HEK293 (cell line): ENCODE measurements around the gene CD300LB.

Experiments
- CTCF ChIA-PET: fragments of 350-600 bp; formaldehyde crosslinking; extraction: SDS; loops from one replicate; lab custom pipeline; 2021; ENCODE audit warnings: antibody characterized with exemption; lab: Yijun Ruan, JAX
- POLR2A ChIA-PET: fragments of 300-600 bp; formaldehyde crosslinking; extraction: SDS; loops from one replicate; lab custom pipeline; 2020; ENCODE audit warnings: antibody characterized with exemption, inconsistent platforms; lab: Yijun Ruan, JAX
- H3K27ac ChIP-seq: fragments of 200-500 bp; sonication (Bioruptor generic); 2 replicates; pipeline ENCODE4 v1.5.1; 2014; ENCODE audit warnings: low read depth, low read length, control low read depth, inconsistent platforms; ENCODE audit errors: extremely low read depth
- H3K36me3 ChIP-seq, 2 experiments: fragments of 200-500 bp in 1 of 2; sonication (Bioruptor generic) in 1 of 2; 1 replicate in 1 of 2; 2 replicates in 1 of 2; pipeline ENCODE4 v1.5.1; 2014 to 2017; ENCODE audit warnings: inconsistent platforms in 2 of 2, low read length in 2 of 2; ENCODE audit not compliant: control insufficient read depth in 2 of 2, insufficient read depth in 1 of 2
- H3K4me1 ChIP-seq: fragments of 200-500 bp; sonication (Bioruptor generic); 2 replicates; pipeline ENCODE4 v1.5.1; 2014; ENCODE audit warnings: mild to moderate bottlenecking, low read length, inconsistent platforms; ENCODE audit not compliant: control insufficient read depth, insufficient read depth
- H3K4me3 ChIP-seq: 2 replicates; pipeline ENCODE4 v1.5.1; 2011; ENCODE audit warnings: low read depth, mild to moderate bottlenecking, control low read depth, low read length, moderate library complexity
- H3K9me3 ChIP-seq: fragments of 200-500 bp; sonication (Bioruptor generic); 2 replicates; pipeline ENCODE4 v1.5.1; 2014; ENCODE audit warnings: low read depth, low read length, inconsistent platforms; ENCODE audit not compliant: control insufficient read depth, insufficient read depth
- GLIS2 ChIP-seq: fragments of 450-650 bp; formaldehyde crosslinking; IDR thresholded peaks from 2 replicates; pipeline ENCODE4 v1.5.1; 2016; ENCODE audit warnings: missing biosample characterization, missing genetic modification characterization
- HOXD13 ChIP-seq: sonication (generic); formaldehyde crosslinking; IDR thresholded peaks from 2 replicates; pipeline ENCODE4 v1.8.0; 2022; ENCODE audit warnings: missing genetic modification reagents, borderline replicate concordance
- IKZF3 ChIP-seq: fragments of 450-650 bp; IDR thresholded peaks from 2 replicates; pipeline ENCODE4 v1.5.0; 2018; ENCODE audit warnings: missing biosample characterization, mild to moderate bottlenecking, missing genetic modification characterization, moderate library complexity
- MYNN ChIP-seq: fragments of 450-650 bp; formaldehyde crosslinking; IDR thresholded peaks from 2 replicates; pipeline ENCODE4 v1.5.1; 2016; ENCODE audit warnings: missing biosample characterization, missing genetic modification characterization, borderline replicate concordance
- REPIN1 ChIP-seq: fragments of 450-650 bp; formaldehyde crosslinking; IDR thresholded peaks from 2 replicates; pipeline ENCODE4 v1.5.1; 2017; ENCODE audit warnings: missing biosample characterization, missing genetic modification characterization, low read depth
- SP7 ChIP-seq: fragments of 450-650 bp; formaldehyde crosslinking; IDR thresholded peaks from 2 replicates; pipeline ENCODE4 v1.5.1; 2016; ENCODE audit warnings: missing biosample characterization, missing genetic modification characterization
- ZBTB1 ChIP-seq: fragments of 450-650 bp; formaldehyde crosslinking; IDR thresholded peaks from 2 replicates; pipeline ENCODE4 v1.5.1; 2016; ENCODE audit warnings: missing biosample characterization, missing genetic modification characterization
- ZBTB48 ChIP-seq: fragments of 450-650 bp; formaldehyde crosslinking; IDR thresholded peaks from 2 replicates; pipeline ENCODE4 v1.5.1; 2016; ENCODE audit warnings: missing biosample characterization, missing genetic modification characterization
- ZNF138 ChIP-seq: fragments of 450-650 bp; formaldehyde crosslinking; IDR thresholded peaks from 2 replicates; pipeline ENCODE4 v1.5.1; 2016; ENCODE audit warnings: missing biosample characterization, missing genetic modification characterization, borderline replicate concordance
- ZNF221 ChIP-seq: fragments of 450-650 bp; formaldehyde crosslinking; IDR thresholded peaks from 2 replicates; pipeline ENCODE4 v1.5.1; 2017; ENCODE audit warnings: missing biosample characterization, missing genetic modification characterization, borderline replicate concordance
- ZNF350 ChIP-seq: fragments of 450-650 bp; formaldehyde crosslinking; IDR thresholded peaks from 2 replicates; pipeline ENCODE4 v1.5.0; 2017; ENCODE audit warnings: missing biosample characterization, mild to moderate bottlenecking, missing genetic modification characterization
- ZNF394 ChIP-seq: fragments of 450-650 bp; formaldehyde crosslinking; IDR thresholded peaks from 2 replicates; pipeline ENCODE4 v1.5.1; 2016; ENCODE audit warnings: missing biosample characterization, missing genetic modification characterization, mild to moderate bottlenecking, moderate library complexity, borderline replicate concordance
- ZNF416 ChIP-seq: fragments of 450-650 bp; formaldehyde crosslinking; IDR thresholded peaks from 2 replicates; pipeline ENCODE4 v1.5.1; 2016; ENCODE audit warnings: missing biosample characterization, missing genetic modification characterization
- ZNF626 ChIP-seq: fragments of 450-650 bp; sonication (Bioruptor Pico); formaldehyde crosslinking; IDR thresholded peaks from 2 replicates; pipeline ENCODE4 v1.5.1; 2018; ENCODE audit warnings: missing biosample characterization, missing genetic modification characterization, inconsistent platforms
- ZNF830 ChIP-seq: fragments of 450-650 bp; IDR thresholded peaks from 2 replicates; pipeline ENCODE4 v1.5.0; 2018; ENCODE audit warnings: missing biosample characterization, missing genetic modification characterization, low read depth, mild to moderate bottlenecking, moderate library complexity
- ZSCAN16 ChIP-seq: fragments of 450-650 bp; formaldehyde crosslinking; IDR thresholded peaks from 2 replicates; pipeline ENCODE4 v1.5.1; 2016; ENCODE audit warnings: missing biosample characterization, missing genetic modification characterization
- TF ChIP-seq, protein P1 (sequence below): fragments of 450-650 bp; formaldehyde crosslinking; conservative IDR thresholded peaks from 2 replicates; pipeline ENCODE4 v1.5.1; 2016; ENCODE audit warnings: low read depth, missing biosample characterization, missing genetic modification characterization
- TF ChIP-seq, protein P2 (sequence below): fragments of 450-650 bp; formaldehyde crosslinking; IDR thresholded peaks from 2 replicates; pipeline ENCODE4 v1.5.1; 2016; ENCODE audit warnings: missing biosample characterization, missing genetic modification characterization
- TF ChIP-seq, protein P3 (sequence below): fragments of 450-650 bp; formaldehyde crosslinking; IDR thresholded peaks from 2 replicates; pipeline ENCODE4 v1.5.1; 2016; ENCODE audit warnings: missing biosample characterization, missing genetic modification characterization, borderline replicate concordance
- TF ChIP-seq, protein P4 (sequence below): fragments of 450-650 bp; formaldehyde crosslinking; IDR thresholded peaks from 2 replicates; pipeline ENCODE4 v1.5.1; 2016; ENCODE audit warnings: missing biosample characterization, missing genetic modification characterization
- TF ChIP-seq, protein P5 (sequence below): fragments of 450-650 bp; formaldehyde crosslinking; IDR thresholded peaks from 2 replicates; pipeline ENCODE4 v1.5.1; 2017; ENCODE audit warnings: missing biosample characterization, missing genetic modification characterization
- TF ChIP-seq, protein P6 (sequence below): fragments of 450-650 bp; formaldehyde crosslinking; IDR thresholded peaks from 2 replicates; pipeline ENCODE4 v1.5.1; 2017; ENCODE audit warnings: missing biosample characterization, missing genetic modification characterization

The CD300LB gene

DNA sequence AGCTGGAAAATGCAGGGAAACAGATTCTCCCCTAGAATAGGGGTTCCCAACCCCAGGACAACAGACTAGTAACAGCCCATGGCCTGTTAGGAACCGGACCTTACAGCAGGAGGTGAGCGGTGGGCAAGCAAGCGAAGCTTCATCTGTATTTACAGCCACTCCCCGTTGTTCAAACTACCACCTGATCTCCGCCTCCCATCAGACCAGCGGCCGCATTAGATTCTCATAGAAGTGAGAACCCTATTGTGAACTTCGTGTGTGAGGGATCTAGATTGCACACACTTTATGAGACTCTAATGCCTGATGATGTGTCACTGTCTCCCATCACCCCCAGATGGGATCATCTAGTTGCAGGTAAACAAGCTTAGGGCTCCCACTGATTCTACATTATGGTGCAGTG is 3.5 kb downstream of the CD300LB start (continued):
- TF ChIP-seq, protein P1, sequence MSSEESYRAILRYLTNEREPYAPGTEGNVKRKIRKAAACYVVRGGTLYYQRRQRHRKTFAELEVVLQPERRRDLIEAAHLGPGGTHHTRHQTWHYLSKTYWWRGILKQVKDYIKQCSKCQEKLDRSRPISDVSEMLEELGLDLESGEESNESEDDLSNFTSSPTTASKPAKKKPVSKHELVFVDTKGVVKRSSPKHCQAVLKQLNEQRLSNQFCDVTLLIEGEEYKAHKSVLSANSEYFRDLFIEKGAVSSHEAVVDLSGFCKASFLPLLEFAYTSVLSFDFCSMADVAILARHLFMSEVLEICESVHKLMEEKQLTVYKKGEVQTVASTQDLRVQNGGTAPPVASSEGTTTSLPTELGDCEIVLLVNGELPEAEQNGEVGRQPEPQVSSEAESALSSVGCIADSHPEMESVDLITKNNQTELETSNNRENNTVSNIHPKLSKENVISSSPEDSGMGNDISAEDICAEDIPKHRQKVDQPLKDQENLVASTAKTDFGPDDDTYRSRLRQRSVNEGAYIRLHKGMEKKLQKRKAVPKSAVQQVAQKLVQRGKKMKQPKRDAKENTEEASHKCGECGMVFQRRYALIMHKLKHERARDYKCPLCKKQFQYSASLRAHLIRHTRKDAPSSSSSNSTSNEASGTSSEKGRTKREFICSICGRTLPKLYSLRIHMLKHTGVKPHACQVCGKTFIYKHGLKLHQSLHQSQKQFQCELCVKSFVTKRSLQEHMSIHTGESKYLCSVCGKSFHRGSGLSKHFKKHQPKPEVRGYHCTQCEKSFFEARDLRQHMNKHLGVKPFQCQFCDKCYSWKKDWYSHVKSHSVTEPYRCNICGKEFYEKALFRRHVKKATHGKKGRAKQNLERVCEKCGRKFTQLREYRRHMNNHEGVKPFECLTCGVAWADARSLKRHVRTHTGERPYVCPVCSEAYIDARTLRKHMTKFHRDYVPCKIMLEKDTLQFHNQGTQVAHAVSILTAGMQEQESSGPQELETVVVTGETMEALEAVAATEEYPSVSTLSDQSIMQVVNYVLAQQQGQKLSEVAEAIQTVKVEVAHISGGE: no peak
- TF ChIP-seq ZNF830 (tag by site-specific recombination): no peak
- no peak for TF ChIP-seq ZNF416 (tag by site-specific recombination)
- TF ChIP-seq, protein P2, sequence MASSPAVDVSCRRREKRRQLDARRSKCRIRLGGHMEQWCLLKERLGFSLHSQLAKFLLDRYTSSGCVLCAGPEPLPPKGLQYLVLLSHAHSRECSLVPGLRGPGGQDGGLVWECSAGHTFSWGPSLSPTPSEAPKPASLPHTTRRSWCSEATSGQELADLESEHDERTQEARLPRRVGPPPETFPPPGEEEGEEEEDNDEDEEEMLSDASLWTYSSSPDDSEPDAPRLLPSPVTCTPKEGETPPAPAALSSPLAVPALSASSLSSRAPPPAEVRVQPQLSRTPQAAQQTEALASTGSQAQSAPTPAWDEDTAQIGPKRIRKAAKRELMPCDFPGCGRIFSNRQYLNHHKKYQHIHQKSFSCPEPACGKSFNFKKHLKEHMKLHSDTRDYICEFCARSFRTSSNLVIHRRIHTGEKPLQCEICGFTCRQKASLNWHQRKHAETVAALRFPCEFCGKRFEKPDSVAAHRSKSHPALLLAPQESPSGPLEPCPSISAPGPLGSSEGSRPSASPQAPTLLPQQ (tag by site-specific recombination): no peak

DNA sequence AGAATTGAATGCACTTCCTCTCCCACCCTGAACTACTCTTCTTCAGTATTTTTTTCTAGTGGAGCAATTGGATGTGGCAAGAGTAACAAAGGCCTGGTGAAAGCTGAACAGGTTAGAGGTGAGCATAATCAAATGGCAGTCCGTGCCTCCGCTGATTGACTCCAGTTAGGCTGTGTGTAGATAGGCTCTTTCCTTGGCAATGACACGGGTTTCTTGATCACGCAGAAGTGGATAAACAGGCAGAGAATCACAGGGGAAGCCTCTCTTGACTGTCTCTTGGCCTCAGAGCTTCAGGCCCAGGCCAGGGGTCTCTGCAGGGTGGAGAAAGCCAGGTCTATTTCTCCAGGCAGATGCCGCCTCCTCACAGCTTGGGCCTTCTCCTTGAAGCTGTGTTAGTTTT is 4.2 kb downstream of the CD300LB start:
- no peaks in the 10 kb centered on the region for H3K4me1 ChIP-seq
- no peaks in the 10 kb centered on the region for H3K36me3 ChIP-seq
- ChIA-PET CTCF (no interaction called here), POLR2A (no interaction called here)
- TF ChIP-seq ZNF394 (tag by site-specific recombination) (no peak), HOXD13 (CRISPR knock-in tag) (no peak), GLIS2 (tag by site-specific recombination) (no peak), SP7 (tag by site-specific recombination) (no peak), IKZF3 (no peak), REPIN1 (tag by site-specific recombination) (no peak), ZNF138 (tag by site-specific recombination) (no peak), ZNF626 (no peak), MYNN (no peak), ZNF221 (tag by site-specific recombination) (no peak), ZBTB48 (no peak), ZNF350 (tag by site-specific recombination) (no peak), ZBTB1 (tag by site-specific recombination) (no peak), ZSCAN16 (no peak)
- TF ChIP-seq, protein P3, sequence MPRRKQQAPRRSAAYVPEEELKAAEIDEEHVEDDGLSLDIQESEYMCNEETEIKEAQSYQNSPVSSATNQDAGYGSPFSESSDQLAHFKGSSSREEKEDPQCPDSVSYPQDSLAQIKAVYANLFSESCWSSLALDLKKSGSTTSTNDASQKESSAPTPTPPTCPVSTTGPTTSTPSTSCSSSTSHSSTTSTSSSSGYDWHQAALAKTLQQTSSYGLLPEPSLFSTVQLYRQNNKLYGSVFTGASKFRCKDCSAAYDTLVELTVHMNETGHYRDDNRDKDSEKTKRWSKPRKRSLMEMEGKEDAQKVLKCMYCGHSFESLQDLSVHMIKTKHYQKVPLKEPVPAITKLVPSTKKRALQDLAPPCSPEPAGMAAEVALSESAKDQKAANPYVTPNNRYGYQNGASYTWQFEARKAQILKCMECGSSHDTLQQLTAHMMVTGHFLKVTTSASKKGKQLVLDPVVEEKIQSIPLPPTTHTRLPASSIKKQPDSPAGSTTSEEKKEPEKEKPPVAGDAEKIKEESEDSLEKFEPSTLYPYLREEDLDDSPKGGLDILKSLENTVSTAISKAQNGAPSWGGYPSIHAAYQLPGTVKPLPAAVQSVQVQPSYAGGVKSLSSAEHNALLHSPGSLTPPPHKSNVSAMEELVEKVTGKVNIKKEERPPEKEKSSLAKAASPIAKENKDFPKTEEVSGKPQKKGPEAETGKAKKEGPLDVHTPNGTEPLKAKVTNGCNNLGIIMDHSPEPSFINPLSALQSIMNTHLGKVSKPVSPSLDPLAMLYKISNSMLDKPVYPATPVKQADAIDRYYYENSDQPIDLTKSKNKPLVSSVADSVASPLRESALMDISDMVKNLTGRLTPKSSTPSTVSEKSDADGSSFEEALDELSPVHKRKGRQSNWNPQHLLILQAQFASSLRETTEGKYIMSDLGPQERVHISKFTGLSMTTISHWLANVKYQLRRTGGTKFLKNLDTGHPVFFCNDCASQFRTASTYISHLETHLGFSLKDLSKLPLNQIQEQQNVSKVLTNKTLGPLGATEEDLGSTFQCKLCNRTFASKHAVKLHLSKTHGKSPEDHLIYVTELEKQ (tag by site-specific recombination): no peak
- TF ChIP-seq, protein P4, sequence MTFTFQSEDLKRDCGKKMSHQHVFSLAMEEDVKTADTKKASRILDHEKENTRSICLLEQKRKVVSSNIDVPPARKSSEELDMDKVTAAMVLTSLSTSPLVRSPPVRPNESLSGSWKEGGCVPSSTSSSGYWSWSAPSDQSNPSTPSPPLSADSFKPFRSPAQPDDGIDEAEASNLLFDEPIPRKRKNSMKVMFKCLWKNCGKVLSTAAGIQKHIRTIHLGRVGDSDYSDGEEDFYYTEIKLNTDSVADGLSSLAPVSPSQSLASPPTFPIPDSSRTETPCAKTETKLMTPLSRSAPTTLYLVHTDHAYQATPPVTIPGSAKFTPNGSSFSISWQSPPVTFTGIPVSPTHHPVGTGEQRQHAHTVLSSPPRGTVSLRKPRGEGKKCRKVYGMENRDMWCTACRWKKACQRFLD (tag by site-specific recombination): no peak
- TF ChIP-seq, protein P5, sequence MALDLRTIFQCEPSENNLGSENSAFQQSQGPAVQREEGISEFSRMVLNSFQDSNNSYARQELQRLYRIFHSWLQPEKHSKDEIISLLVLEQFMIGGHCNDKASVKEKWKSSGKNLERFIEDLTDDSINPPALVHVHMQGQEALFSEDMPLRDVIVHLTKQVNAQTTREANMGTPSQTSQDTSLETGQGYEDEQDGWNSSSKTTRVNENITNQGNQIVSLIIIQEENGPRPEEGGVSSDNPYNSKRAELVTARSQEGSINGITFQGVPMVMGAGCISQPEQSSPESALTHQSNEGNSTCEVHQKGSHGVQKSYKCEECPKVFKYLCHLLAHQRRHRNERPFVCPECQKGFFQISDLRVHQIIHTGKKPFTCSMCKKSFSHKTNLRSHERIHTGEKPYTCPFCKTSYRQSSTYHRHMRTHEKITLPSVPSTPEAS (tag by site-specific recombination): no peak
- TF ChIP-seq, protein P6, sequence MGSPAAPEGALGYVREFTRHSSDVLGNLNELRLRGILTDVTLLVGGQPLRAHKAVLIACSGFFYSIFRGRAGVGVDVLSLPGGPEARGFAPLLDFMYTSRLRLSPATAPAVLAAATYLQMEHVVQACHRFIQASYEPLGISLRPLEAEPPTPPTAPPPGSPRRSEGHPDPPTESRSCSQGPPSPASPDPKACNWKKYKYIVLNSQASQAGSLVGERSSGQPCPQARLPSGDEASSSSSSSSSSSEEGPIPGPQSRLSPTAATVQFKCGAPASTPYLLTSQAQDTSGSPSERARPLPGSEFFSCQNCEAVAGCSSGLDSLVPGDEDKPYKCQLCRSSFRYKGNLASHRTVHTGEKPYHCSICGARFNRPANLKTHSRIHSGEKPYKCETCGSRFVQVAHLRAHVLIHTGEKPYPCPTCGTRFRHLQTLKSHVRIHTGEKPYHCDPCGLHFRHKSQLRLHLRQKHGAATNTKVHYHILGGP (tag by site-specific recombination): no peak
- H3K27ac ChIP-seq: no peak overlapping the region
- no peak overlapping the region for H3K4me3 ChIP-seq
- H3K9me3 ChIP-seq: no peaks in the 10 kb centered on the region
